GM12874 (cell line): ENCODE data around the gene PLG.
A peak's percentile ranks its signal among the peaks of the same experiment; 100 is the strongest.

Experiments used
- TF ChIP-seq, protein P1 (sequence below): IDR thresholded peaks from 2 replicates; pipeline ENCODE4 v1.5.1; 2011; ENCODE audit warnings: low read depth, mild to moderate bottlenecking, control low read depth, low read length, moderate library complexity; ENCODE audit not compliant: insufficient read depth

The PLG gene

DNA sequence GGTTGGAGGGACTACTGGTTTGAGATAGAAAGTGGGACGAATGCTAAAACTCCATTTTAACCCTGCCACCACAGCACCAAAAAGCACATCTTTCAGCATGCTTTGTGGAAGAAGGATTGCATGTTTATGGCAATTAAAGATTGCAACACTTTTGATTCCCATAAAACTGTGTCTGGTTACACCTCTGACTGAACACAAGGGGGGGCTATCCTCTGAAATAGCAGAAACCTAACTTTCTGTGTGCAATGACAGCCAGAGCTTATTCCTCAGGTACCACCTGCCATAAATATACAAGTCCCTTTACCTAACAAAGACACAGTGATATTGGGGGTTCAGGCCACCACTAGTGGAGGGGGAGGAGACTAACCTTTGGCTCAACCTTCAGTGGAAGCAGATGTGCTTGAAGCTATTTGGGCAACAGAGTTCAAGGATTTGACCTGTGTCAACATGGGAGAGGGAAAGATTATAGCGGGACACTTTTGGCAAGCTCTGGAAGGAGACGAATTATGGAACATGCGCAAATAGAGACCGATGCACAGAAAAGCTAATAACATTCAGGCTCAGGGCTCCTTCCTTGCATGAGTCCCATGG is 9.6 kb upstream of the PLG start:
- TF ChIP-seq, protein P1, sequence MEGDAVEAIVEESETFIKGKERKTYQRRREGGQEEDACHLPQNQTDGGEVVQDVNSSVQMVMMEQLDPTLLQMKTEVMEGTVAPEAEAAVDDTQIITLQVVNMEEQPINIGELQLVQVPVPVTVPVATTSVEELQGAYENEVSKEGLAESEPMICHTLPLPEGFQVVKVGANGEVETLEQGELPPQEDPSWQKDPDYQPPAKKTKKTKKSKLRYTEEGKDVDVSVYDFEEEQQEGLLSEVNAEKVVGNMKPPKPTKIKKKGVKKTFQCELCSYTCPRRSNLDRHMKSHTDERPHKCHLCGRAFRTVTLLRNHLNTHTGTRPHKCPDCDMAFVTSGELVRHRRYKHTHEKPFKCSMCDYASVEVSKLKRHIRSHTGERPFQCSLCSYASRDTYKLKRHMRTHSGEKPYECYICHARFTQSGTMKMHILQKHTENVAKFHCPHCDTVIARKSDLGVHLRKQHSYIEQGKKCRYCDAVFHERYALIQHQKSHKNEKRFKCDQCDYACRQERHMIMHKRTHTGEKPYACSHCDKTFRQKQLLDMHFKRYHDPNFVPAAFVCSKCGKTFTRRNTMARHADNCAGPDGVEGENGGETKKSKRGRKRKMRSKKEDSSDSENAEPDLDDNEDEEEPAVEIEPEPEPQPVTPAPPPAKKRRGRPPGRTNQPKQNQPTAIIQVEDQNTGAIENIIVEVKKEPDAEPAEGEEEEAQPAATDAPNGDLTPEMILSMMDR, result no peak

DNA sequence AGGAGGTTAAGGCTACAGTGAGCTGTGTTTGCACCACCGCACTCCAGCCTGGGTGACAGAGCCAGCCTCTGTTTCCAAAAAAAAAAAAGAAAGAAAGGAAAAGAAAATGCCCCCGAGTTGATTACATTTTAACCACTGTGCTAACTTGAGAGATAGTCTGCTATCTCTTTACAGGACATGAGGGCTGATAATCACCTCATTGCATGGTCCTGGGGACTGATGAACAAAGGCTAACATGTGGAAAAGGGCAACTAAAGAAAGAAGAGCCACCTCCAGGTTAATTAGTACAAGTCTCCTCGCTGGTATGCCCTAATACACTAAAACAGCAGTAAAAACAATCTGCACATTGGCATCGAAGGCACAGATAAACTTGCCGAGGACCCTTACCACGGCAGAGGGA is 4.2 kb upstream of the PLG start:
- TF ChIP-seq, protein P1, result no peak

DNA sequence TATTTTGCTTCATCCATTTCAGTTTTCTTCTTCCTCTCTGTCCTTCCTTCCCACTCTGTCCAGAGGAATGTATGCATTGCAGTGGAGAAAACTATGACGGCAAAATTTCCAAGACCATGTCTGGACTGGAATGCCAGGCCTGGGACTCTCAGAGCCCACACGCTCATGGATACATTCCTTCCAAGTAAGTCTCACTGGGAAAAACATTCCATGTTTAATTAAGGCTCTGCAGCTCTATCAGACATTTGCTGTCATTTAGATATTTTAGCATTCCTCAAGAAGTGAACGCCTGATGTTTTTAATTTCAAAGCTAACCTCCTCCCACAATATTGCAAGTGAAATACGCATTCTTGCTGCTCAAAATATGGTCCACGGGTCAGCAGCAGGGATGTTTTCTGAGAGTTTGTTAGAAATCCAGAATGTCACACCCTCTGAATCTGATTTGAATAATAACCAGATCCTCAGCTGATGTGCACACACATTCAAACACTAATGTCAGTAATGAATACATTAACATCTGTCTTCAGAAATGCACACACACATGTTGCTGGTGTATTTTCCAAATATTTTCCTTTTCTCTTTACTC is 12.8 kb downstream of the PLG start:
- TF ChIP-seq, protein P1, result no peak

DNA sequence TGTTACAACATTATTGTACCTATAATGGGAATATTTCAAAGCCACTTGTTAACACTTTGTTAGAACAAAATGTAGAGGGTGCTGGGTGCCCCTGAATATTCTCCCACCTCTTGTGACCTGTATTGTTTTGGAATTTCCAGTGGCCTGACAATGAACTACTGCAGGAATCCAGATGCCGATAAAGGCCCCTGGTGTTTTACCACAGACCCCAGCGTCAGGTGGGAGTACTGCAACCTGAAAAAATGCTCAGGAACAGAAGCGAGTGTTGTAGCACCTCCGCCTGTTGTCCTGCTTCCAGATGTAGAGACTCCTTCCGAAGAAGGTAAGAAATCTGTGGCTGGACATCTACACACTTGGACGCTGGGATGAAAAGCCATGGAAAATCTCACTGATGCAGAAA is 28.9 kb downstream of the PLG start:
- TF ChIP-seq, protein P1, result no peak

DNA sequence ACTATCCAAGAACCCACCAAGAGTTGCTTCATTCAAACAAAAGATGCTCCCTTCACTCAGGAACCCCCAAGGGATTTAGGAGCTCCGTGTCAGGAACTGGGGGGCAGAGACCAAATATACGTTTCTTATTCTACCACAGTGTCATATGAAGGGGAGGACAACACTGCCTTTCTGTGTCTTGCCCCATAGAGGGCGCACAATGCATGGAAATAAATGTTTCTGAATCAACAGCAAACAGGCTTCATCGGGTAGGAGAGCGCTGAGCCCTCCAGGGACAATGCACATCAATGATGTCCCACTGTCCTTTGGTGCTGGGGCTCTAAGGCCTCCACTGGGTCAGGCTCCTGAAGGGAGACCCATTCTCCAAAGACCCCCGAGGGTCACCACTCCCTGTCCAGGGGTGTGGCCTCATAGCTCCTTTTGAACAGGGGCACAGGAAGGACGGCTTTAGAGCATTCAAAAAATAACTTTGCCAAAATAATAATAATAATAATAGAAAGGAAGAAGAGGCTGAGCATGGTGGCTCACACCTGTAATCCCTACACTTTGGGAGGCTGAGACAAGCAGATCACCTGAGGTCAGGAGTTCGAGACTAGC is 31.1 kb downstream of the PLG start:
- TF ChIP-seq, protein P1, result peak; percentile 61

DNA sequence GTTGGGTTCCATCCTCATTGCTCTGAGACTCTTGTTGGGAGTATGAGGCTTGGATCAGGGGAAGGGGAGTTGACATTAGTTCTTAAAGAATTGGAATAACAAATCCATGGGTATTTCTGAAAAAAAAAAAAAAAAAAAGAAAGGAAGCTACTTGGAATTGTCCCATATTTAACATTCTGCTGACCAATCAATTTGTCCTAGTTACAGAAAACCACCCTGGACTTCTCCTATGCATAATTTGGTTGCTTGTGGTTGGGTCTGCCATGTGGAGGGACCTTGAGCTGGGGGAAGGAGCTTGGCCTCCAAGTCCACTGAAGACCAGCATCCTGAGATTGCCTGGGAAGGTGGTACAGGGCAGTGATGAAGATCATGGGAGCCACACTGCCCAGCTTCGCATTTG is 32.6 kb downstream of the PLG start:
- TF ChIP-seq, protein P1, result no peak

DNA sequence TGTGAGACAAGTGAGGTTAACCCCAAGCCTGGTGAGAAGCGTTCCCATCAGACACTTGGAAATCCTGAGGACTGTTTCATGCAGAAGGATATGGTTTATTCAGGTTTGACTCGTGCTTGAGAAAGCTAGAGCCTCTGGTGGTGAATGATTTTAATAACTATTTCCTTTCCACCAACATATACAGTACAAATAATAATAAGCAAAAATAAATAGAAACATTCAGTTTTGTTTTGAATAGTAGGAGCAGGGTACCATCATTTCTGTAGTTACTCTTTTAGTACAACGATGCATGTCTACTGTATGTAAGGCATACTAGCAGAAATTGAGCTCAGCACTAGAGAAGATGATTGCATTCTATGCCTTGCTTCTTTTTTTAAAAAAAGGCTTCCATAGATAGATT is 33.5 kb downstream of the PLG start:
- TF ChIP-seq, protein P1, result no peak
